Spleen (tissue), 11 donors: Measurements from ENCODE around the gene CEMIP. TPM values are rescaled to one million over a fixed set of nuclear protein-coding genes. Genes with fewer than 3 reads are reported as not detected.
A peak's percentile ranks its signal among the peaks of the same experiment; 100 is the strongest.

Source experiments
- DNase-seq: peaks from one replicate; pipeline ENCODE4 v3.0.0-alpha.2; 2020
- H3K27ac ChIP-seq, 8 donors: fragments of 200-600 bp; sonication (generic) in 7 of 8; 1 replicate in 4 of 8; 2 replicates in 4 of 8; pipeline versions ENCODE4 v1.5.0 to v1.8.0; 2016 to 2021; ENCODE audit warnings: inconsistent platforms in 4 of 8, mild to moderate bottlenecking in 4 of 8, moderate library complexity in 1 of 8
- H3K27me3 ChIP-seq, 7 donors: fragments of 200-600 bp; sonication (generic) in 6 of 7; replicated peaks in 1 of 7; 1 replicate in 4 of 7; 2 replicates in 3 of 7; pipeline versions ENCODE4 v1.5.0 to v1.8.0; 2016 to 2021; ENCODE audit warnings: inconsistent platforms in 3 of 7, mild to moderate bottlenecking in 1 of 7
- H3K36me3 ChIP-seq, 6 donors: fragments of 200-600 bp; sonication (generic) in 5 of 6; 1 replicate in 4 of 6; 2 replicates in 2 of 6; pipeline versions ENCODE4 v1.5.0 to v1.8.0; 2016 to 2021; ENCODE audit warnings: inconsistent platforms in 2 of 6
- H3K4me1 ChIP-seq, 6 donors: fragments of 200-600 bp; sonication (generic) in 5 of 6; 1 replicate in 3 of 6; 2 replicates in 3 of 6; pipeline versions ENCODE4 v1.5.0 to v1.8.0; 2016 to 2021; ENCODE audit warnings: inconsistent platforms in 3 of 6
- H3K4me3 ChIP-seq, 8 donors: fragments of 200-600 bp; sonication (generic) in 7 of 8; 1 replicate in 4 of 8; 2 replicates in 4 of 8; pipeline versions ENCODE4 v1.5.0 to v1.8.0; 2016 to 2021; ENCODE audit warnings: inconsistent platforms in 4 of 8, mild to moderate bottlenecking in 4 of 8, moderate library complexity in 2 of 8
- H3K9me3 ChIP-seq, 8 donors: fragments of 200-600 bp; sonication (generic) in 7 of 8; 1 replicate in 4 of 8; 2 replicates in 4 of 8; pipeline versions ENCODE4 v1.5.0 to v1.8.0; 2016 to 2021; ENCODE audit warnings: inconsistent platforms in 4 of 8
- POLR2A ChIP-seq, 3 donors: fragments of 450-650 bp; IDR thresholded peaks; one replicate each; pipeline ENCODE4 v1.5.1; 2017; ENCODE audit warnings: antibody characterized with exemption in 3 of 3, mild to moderate bottlenecking in 1 of 3
- POLR2AphosphoS5 ChIP-seq, 3 donors: sonication (generic); formaldehyde crosslinking; IDR thresholded peaks; one replicate each; pipeline ENCODE4 v1.5.1; 2017; ENCODE audit warnings: antibody characterized with exemption in 3 of 3
- WGBS, 5 donors: extraction: QIAGEN DNeasy Blood & Tissue Kit in 3 of 5; methylation state at CpG; one replicate each; pipeline versions ENCODE4 v1.1.5 to v1.1.7; 2013 to 2018; 5-methylcytosine and 5-hydroxymethylcytosine counted together
- intact Hi-C: fragments of 100-400 bp; cut with DNase I; formaldehyde crosslinking; loops from one replicate; pipeline ENCODE4 v1.15.0; 2023; ENCODE audit warnings: low total_unique reads
- polyA plus RNA-seq, 3 donors: library from polyadenylated mRNA; stranded (reverse); fragments of 200-250 nt; gene quantifications; one replicate each; pipeline ENCODE4 v1.2.1, GENCODE V29; 2013
- total RNA-seq, 7 donors: library from RNA; depleted of rRNA in 3 of 7; stranded (reverse); fragments of >200 nt in 3 of 7; fragmentation: NEBNext Ultra II Directional in 4 of 7; extraction: Animal tissue kit (Norgen Biotek cat#: 25700) in 4 of 7; gene quantifications; one replicate each; pipeline versions ENCODE4 v1.1.0 to v1.2.1, GENCODE V29; 2016 to 2021
- TF ChIP-seq, protein P1 (sequence below), 11 experiments: fragments of 200-600 bp in 7 of 11; fragments of 450-650 bp in 4 of 11; sonication (generic) in 4 of 11; IDR thresholded peaks in 8 of 11; conservative IDR thresholded peaks in 3 of 11; 1 replicate in 7 of 11; 2 replicates in 4 of 11; pipeline versions ENCODE4 v1.4.0 to v1.8.0; 2016 to 2021; ENCODE audit warnings: antibody characterized with exemption in 11 of 11, inconsistent platforms in 4 of 11, mild to moderate bottlenecking in 1 of 11
- donor health status: healthy with polysubstance abuse.
- donor health status: DM: no; HTN: no; CAD: no; lungs with moderate emphysema.
- donor health status: DM: no; HTN: no; CAD: no.
- donor health status: Bipolar disorder and iron deficiency.
- donor health status: healthy.
- donor health status: DM: no; HTN: no; CAD: no.
- donor health status: DM: yes; HTN: yes; CAD: no.

The CEMIP gene
- total and polyA plus RNA-seq, 10 donors, result 0.20 to 3.0 (median 1.0) TPM; not detected in 1

DNA sequence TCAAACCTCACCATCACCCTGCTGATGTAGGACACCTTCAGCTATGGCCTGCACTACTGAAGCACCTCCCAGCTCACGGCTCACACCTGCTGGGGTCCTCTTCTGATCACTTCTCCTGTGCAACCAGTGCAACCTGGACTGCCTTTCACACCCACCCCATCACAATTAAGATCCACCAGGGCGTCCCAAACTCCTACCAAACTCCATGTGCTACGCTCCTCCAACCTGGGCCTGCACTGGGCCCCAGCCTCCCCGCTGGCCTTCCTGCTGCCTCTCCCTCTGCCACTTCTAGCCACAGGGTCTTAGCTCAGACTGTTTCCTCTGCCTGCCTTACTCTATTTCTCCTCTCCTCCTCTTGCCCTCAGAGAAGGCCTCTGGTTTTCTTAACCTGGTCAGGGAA lies 197.7 kb downstream of the CEMIP start:
- Histone ChIP-seq H3K4me1 (peaks cover 0 to 35% (median 18%) of the 10 kb centered on the region in 6 donors), H3K27me3 (no peaks in the 10 kb centered on the region), H3K36me3 (peaks cover 4 to 91% (median 36%) of the 10 kb centered on the region in 6 donors), H3K9me3 (no peaks in the 10 kb centered on the region), H3K27ac (no peak overlapping the region), H3K4me3 (no peak overlapping the region)
- intact Hi-C loops, result no loop called here
- no peak for TF ChIP-seq POLR2AphosphoS5 (IDR thresholded peaks at IDR 0.05)
- TF ChIP-seq, protein P1, sequence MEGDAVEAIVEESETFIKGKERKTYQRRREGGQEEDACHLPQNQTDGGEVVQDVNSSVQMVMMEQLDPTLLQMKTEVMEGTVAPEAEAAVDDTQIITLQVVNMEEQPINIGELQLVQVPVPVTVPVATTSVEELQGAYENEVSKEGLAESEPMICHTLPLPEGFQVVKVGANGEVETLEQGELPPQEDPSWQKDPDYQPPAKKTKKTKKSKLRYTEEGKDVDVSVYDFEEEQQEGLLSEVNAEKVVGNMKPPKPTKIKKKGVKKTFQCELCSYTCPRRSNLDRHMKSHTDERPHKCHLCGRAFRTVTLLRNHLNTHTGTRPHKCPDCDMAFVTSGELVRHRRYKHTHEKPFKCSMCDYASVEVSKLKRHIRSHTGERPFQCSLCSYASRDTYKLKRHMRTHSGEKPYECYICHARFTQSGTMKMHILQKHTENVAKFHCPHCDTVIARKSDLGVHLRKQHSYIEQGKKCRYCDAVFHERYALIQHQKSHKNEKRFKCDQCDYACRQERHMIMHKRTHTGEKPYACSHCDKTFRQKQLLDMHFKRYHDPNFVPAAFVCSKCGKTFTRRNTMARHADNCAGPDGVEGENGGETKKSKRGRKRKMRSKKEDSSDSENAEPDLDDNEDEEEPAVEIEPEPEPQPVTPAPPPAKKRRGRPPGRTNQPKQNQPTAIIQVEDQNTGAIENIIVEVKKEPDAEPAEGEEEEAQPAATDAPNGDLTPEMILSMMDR (IDR thresholded peaks at IDR 0.05 in 8 of 11, conservative IDR thresholded peaks at IDR 0.05 in 3 of 11), result no peak
- TF ChIP-seq POLR2A (IDR thresholded peaks at IDR 0.05), result no peak
- WGBS, 5 donors, result 92 to 96% (median 95%) methylated on average over 4 of the region's 4 CpGs
- DNase-seq, result no peak

DNA sequence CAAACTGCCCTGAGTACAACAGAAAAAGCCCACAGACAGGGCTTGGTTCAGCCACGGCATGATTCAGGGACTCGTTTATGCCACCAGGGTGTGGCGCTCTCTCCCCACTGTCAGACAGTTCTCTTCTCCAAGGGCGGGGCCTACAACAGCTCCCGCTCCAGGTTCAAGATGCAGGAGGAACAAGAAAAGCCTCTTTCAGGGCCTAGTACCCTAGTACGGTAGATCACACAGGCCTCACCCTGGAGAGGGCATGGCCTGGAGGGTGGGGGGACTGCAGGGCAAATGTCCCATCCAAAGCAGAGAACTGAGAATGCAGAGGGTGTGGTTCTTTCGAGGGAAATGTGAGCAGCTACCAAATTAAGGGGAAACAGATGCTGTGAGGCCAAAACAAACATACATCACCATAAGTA lies 198.5 kb downstream of the CEMIP start:
- no peaks in the 10 kb centered on the region for H3K27me3 ChIP-seq
- H3K4me1 ChIP-seq, result peaks cover 0 to 43% (median 21%) of the 10 kb centered on the region in 6 donors
- TF ChIP-seq POLR2A (IDR thresholded peaks at IDR 0.05) (no peak), POLR2AphosphoS5 (IDR thresholded peaks at IDR 0.05) (peak in 1 of 3 donors; percentile 27)
- TF ChIP-seq, protein P1 (IDR thresholded peaks at IDR 0.05 in 8 of 11, conservative IDR thresholded peaks at IDR 0.05 in 3 of 11), result peak in 10 of 11 experiments; percentile 16 to 62 (median 52)
- no peaks in the 10 kb centered on the region for H3K9me3 ChIP-seq
- intact Hi-C loops, result no loop called here
- no peak for DNase-seq
- WGBS, 5 donors, result 48 to 65% (median 57%) methylated on average over 7 of the region's 7 CpGs
- peaks cover 4 to 89% (median 40%) of the 10 kb centered on the region in 6 donors for H3K36me3 ChIP-seq
- H3K4me3 ChIP-seq, result no peak overlapping the region
- no peak overlapping the region for H3K27ac ChIP-seq

DNA sequence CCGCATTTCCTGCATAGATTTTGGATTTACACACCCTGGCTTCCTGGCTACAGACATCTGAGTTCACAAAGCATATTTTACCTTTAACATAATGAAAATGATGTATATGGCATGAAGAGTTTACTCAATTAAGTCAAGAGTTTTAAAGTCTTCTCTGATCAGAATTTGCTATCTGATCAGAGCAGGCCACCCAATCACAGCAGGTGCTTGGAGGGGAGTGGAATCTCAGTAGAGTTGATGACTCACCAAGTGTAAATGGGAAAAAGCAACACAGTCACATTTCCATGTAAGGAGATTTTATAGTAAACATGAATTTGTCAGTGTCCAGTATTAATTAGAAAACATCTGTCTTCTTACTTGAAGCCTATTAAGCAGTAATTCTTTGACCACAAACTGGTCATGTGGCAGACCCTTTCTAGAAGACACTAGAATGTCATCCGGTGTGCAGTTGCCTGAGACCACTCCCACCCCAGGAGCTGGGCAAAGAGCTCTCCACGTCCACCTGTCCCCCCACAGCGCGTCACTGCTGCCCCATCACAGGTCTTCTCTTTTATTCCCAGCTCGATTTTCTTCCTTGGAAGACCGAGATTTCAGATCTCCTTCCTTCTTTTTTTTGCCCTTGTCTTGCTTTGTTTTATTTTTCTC lies 199.6 kb downstream of the CEMIP start:
- Histone ChIP-seq H3K4me3 (no peak overlapping the region), H3K27me3 (no peaks in the 10 kb centered on the region), H3K36me3 (peaks cover 4 to 78% (median 40%) of the 10 kb centered on the region in 6 donors), H3K9me3 (no peaks in the 10 kb centered on the region), H3K27ac (no peak overlapping the region), H3K4me1 (peaks cover 0 to 48% (median 17%) of the 10 kb centered on the region in 6 donors)
- DNase-seq, result no peak
- TF ChIP-seq POLR2A (IDR thresholded peaks at IDR 0.05) (no peak), POLR2AphosphoS5 (IDR thresholded peaks at IDR 0.05) (no peak)
- TF ChIP-seq, protein P1 (IDR thresholded peaks at IDR 0.05 in 8 of 11, conservative IDR thresholded peaks at IDR 0.05 in 3 of 11), result no peak
- WGBS, 5 donors, result 90 to 95% (median 92%) methylated on average over 7 of the region's 7 CpGs
- intact Hi-C loops, result no loop called here

DNA sequence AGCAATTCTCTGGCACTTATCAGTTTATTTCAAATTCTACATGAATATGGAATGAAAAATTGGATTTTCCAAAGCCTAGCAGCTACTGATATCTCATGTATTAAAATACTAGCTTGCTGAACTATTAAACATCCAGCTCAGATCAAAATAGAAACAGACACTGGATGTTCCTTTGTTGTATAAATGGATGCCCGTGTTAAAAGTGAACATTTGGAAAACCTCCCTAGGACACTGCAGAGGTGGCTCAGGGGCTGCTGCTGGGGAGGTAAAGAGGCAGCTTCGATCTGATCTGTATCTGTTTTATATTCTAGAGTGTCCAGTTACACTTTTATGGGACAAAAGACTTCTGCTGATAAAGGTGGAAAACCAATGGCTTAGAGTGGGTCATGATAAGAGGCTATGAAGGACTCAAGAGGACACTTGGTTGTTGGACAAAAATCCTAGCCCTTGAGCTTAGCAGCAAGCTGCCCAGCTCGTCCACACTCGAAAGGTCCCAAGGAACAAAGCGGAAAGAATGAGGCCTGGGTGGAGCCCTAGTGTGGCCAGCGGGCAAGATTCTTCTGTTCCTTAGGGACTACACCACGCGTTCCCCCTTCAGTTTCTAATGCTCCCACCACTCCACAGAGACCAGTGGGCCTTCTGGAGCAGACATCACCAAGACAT lies 200.5 kb downstream of the CEMIP start:
- Histone ChIP-seq H3K4me1 (peaks cover 5 to 51% (median 21%) of the 10 kb centered on the region in 6 donors), H3K27me3 (no peaks in the 10 kb centered on the region), H3K9me3 (no peaks in the 10 kb centered on the region), H3K27ac (no peak overlapping the region), H3K36me3 (peaks cover 4 to 74% (median 39%) of the 10 kb centered on the region in 6 donors), H3K4me3 (no peak overlapping the region)
- WGBS, 5 donors, result 83 to 97% (median 90%) methylated on average over 8 of the region's 8 CpGs
- no peak for DNase-seq
- intact Hi-C loops, result loop anchor here (5.0 kb wide), 1 partner anchor 288 kb away; no protein-coding TSS in a partner anchor
- no peak for TF ChIP-seq POLR2A (IDR thresholded peaks at IDR 0.05)
- TF ChIP-seq POLR2AphosphoS5 (IDR thresholded peaks at IDR 0.05), result no peak
- TF ChIP-seq, protein P1 (IDR thresholded peaks at IDR 0.05 in 8 of 11, conservative IDR thresholded peaks at IDR 0.05 in 3 of 11), result no peak
